Fibroblast of upper back skin (primary cell): Measurements from ENCODE around the gene CLSTN1.
A peak's percentile ranks its signal among the peaks of the same experiment; 100 is the strongest.
"Not testable (repeated sequence)": the region's sequence is repeated elsewhere in the genome, so short reads cannot be mapped to it uniquely, and the experiment has no call there.

Source experiments
- DNase-seq: peaks from one replicate; pipeline ENCODE4 v3.0.0-alpha.2; 2013

CLSTN1 gene

DNA sequence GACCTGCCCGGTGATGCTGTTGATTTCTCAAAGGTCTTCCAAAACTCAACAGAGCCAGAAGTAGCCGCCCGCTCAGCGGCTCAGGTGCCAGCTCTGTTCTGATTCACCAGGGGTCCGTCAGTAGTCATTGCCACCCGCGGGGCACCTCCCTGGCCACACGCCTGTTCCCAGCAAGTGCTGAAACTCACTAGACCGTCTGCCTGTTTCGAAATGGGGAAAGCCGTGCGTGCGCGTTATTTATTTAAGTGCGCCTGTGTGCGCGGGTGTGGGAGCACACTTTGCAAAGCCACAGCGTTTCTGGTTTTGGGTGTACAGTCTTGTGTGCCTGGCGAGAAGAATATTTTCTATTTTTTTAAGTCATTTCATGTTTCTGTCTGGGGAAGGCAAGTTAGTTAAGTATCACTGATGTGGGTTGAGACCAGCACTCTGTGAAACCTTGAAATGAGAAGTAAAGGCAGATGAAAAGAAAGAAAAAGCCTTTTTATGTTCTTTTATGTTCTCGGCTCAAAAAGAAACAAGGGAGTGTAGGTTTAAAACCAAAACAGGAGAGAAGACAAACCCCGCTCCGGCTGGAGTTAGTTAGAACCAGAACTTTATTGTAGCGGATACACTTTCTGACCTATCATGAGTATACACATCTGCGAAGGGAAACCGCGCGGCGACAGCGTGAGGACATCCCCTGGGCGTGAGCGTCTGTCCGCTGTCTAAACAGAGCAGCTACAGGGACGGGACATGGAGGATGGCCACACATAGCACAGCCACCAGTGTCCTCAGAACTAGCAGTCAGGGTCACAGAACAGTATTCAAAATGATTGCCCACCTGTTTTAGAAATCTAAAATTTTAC lies 95.1 kb downstream of the CLSTN1 start:
- DNase-seq = no peak

GRCh38 chr1:9726905-9727595 lies 96.7 kb downstream of the CLSTN1 start:
- DNase-seq = no peak

- DNase-seq = no peak
These were observed 97.4 kb downstream of the CLSTN1 start for GRCh38 chr1:9726406-9726805.

- peak; percentile 51 for DNase-seq
These were observed 98.9 kb downstream of the CLSTN1 start for GRCh38 chr1:9724706-9725476.

DNA sequence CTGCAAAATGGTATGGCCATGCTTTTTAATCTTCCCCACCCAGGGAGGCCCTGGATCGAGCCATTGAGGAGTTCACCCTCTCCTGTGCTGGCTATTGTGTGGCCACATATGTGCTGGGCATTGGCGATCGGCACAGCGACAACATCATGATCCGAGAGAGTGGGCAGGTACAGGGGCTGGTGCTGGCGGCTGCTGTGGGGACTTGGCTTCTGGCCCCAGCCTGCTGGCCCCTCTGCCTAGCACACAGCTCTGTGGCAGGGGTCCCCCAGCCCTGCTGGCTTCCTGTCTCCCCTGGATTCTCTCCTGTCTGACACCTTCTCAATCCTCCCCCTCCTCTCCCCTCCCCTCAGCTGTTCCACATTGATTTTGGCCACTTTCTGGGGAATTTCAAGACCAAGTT lies 99.8 kb downstream of the CLSTN1 start:
- DNase-seq = no peak

- no peak for DNase-seq
These were observed 100.5 kb downstream of the CLSTN1 start for GRCh38 chr1:9723068-9723805.

DNA sequence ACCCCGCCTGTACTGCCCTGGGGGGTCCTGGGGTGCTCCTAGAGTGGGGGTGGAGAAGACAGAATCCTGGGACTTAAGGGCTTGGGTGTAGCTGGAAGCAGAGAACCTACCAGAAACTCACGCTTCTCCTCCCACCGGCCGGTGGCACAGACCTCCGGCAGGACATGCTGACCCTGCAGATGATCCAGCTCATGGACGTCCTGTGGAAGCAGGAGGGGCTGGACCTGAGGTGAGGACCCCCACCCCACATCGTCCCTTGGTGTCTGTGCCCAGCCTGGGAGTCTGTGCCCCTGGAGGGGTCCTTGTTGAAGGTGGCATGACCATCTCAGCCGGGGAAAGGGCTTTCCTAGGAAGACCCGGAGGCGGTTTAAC lies 101.4 kb downstream of the CLSTN1 start:
- DNase-seq = no peak

GRCh38 chr1:9721606-9722377 lies 102.0 kb downstream of the CLSTN1 start:
- DNase-seq = no peak

- no peak for DNase-seq
These were observed 102.8 kb downstream of the CLSTN1 start for GRCh38 chr1:9720785-9721605.

DNA sequence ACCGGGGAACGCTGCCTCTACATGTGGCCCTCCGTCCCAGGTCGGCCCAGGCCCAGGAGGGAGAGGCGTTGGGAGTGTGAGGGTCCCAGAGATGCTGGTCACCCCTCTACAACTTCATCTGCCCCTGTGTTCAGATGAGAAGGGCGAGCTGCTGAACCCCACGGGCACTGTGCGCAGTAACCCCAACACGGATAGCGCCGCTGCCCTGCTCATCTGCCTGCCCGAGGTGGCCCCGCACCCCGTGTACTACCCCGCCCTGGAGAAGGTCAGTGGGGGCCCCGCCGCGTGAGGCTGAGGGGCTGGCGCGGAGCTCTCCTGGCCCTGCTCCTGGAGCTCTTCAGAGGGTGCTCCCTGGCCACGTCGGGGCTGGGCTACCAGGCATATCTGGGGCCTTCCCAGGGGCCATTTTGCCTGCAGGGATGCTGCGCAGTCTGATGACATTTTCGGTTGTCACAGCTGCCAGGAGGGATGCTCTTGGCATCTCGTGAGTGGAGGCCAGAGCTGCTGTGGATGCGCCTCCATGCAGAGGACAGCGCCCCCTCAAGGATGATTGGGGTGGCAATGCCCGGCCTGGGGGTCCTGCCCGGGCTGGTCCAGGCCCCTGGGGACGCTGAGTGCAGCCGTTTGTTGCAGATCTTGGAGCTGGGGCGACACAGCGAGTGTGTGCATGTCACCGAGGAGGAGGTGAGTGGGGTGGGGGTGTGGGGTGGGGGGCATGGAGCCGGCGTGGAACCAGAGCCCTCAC lies 103.6 kb downstream of the CLSTN1 start:
- no peak for DNase-seq

GRCh38 chr1:9718006-9718680 lies 105.6 kb downstream of the CLSTN1 start:
- DNase-seq = no peak

GRCh38 chr1:9717193-9718005 lies 106.4 kb downstream of the CLSTN1 start:
- peak; percentile 13 for DNase-seq

- no peak for DNase-seq
These were observed 107.2 kb downstream of the CLSTN1 start for GRCh38 chr1:9716404-9717192.

GRCh38 chr1:9715536-9716226 lies 108.1 kb downstream of the CLSTN1 start:
- no peak for DNase-seq

DNA sequence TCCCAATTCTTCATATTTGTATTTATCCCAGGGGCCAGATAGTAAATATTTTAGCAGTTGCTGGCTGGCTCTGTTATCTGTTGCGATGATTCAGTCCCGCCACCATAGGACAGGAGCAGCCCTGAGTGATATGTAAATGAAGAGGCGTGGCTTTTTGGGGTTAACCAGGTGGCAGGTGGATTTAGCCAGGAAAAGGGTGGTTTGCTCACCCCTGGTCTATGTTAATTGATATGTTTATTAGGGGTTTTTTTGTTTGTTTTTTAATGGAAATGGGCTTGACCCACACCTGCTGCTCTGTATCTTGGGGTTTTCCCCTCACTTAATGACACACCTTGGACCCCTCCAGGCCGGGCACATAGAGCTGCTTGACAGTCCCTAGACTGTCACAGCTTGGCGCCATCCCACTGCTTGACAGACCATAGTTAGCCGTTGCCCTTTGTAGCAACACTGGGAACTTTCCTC lies 109.5 kb downstream of the CLSTN1 start:
- DNase-seq = no peak

- DNase-seq = not testable (repeated sequence)
These were observed 111.0 kb downstream of the CLSTN1 start for GRCh38 chr1:9712767-9713166.

DNA sequence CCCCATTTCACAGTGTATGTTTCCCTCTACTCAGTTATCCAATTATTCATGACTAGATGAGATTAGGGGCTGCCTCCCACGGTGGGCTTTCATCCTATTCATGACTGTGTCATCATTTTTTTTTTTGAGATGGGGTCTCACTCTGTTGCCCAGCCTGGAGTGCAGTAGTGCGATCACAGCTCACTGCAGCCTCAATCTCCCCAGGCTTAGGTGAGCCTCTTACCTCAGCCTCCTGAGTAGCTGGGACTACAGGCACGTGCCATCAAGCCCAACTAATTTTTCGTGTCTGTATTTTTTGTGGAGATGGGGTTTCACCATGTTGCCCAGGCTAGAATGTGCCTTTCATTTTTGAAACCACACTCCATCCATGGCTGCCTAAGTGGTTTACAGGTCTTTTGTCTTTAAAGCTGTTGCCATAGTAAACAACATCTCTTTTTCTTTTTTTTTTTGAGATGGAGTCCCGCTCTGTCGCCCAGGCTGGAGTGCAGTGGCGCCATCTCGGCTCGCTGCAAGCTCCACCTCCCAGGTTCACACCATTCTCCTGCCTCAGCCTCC lies 112.2 kb downstream of the CLSTN1 start:
- no peak for DNase-seq
